HG02623 (cell line): ENCODE data around the gene LMNA.

ENCODE experiments used
- ATAC-seq: cut with Tn5 transposase; IDR thresholded peaks from one replicate; pipeline ENCODE4 v1.9.1; 2021; ENCODE audit warnings: moderate library complexity; ENCODE audit not compliant: unreplicated experiment

The LMNA gene

DNA sequence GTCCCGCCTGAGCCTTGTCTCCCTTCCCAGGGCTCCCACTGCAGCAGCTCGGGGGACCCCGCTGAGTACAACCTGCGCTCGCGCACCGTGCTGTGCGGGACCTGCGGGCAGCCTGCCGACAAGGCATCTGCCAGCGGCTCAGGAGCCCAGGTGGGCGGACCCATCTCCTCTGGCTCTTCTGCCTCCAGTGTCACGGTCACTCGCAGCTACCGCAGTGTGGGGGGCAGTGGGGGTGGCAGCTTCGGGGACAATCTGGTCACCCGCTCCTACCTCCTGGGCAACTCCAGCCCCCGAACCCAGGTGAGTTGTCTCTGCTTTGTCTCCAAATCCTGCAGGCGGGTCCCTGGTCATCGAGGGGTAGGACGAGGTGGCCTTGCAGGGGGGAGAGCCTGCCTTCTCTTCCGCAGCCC, 24.0 kb downstream of the LMNA start:
- no peak for ATAC-seq

DNA sequence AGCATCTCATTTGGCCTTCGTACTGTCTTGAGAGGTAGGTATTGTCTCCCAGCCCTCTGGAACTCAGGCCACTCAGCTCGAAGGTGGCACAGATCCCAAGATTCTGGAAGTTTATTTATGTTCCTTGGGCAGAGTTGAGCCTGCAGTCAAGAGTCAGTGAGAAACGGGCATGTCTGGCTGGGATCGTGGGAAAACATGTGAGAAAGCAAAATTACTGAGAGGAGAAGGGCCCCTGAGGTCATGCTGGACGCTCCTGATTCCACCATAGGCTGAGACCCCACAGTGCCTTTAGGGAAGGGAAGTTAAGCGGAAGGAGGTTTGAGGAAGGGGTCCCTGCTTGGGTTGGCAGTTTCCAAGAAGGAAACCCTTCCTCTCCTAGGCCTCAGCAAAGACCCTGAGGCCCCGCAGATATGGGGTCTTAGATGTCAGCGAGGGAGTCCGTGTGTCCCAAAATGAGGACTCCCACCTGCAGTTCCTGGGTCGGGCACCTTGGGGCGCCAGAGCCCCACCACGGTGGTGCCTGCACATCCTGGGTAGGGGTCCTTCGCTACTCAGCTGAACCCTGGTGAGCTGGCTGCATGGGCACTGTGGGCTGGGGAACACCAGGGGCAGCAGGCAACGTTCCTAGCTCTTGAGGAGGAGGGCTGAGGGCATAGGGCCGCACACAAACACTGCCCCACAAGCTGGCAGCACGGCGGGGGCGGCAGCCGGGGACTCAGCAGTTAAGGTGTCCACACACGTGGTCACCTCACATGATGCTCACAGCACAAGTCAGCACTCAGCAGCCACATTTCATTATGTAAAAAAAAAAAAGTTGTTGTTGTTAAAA, 26.6 kb downstream of the LMNA start:
- no peak for ATAC-seq

DNA sequence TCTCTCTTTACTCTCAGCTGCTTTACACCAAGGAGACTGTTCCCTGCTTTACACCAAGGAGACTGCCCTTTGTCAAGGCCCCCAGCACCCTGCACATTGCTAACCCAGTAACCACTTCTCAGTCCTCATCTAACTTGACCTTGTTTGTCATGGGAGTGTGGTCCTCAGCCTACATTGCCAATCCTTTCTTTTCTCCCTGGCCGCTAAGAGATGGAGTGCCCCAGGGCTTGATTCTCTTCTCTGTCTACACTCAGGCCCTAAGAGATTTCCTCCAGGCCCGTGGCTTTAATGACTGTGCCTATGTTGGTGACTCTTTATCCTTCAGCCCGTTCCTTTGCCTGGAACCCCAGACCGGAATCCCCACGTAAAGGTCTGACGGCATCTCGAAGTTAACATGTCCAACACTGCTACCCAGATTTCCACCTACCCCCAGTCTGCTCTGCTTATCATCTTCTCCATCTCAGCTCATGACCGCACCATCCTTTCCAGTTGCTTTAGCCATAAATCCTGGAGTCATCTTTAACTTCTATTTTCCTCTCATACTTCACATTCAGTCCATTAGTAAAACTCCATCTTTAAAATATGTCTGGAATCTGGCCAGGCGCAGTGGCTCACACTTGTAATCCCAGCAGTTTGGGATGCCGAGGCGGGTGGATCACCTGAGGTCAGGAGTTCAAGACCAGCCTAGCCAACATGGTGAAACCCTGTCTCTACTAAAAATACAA, 29.4 kb downstream of the LMNA start:
- ATAC-seq = no peak

DNA sequence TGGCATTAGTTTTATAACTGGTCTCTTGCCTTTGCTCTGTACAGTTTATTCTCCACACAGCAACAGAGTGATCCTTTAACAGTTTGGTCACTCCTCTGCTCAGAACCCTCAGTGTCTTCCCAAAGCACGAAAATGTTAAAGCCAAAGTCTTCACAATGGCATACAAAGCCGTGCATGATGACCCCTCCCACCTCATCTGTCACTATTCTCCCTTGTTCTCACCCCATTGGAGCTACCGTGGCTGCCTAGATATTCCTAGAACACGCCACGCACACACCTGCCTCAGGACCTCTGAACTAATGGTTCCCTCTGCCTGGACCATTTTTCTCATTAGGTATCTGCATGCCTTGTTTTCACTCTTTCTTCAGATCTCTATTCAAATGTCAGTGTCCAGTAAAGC, 30.2 kb downstream of the LMNA start:
- no peak for ATAC-seq

DNA sequence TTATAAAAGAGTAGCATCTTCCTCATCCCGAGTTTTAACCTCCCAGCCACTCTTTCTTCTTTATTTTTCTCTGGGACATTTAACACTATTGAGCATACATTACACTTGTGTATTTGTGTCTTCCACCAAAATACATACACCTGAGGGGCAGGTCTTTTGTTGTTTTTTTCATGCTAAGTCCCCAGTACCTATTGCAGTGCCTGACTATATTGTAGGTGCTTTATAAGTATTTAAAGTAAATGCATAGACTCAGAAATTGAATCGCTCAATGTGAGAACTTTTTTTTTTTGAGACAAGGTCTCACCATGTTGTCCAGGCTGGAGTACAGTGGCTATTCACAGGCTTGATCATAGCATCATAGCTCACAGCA, 31.1 kb downstream of the LMNA start:
- ATAC-seq = no peak

DNA sequence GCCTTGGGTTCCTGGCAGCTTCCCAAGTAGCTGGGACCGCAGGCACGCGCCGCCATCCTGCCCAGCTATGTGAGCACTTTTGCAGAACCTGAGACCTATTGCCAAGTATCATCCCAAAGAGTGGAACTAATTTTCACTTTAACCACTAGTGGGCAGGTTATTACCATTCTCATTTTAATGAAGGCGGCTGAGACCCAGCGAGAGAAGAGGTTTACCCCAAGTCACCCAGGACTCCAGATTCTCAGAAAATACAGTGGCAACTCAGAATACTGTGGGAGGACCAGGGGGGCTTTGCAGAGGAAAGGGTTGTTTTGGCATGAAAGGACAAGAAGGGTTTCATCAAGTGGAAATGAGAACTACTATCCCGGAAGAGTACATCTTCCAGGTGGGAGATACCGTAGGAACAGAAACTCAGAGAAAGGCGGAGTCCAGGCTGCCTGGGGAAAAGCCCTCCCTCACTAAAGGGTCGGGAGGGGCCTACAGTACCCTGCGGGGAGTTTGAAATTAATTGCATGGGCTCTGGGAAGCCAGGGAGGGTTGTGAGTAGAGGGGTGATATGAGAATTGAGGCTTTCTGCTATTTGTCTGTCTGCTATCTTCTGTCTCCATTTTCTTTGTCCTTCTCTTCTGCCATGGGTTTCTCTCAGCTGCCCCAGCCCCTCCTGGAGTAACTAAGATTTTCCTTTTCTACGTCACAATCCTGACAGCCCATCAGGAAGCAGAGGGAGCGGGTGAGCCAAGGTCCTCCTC, 31.7 kb downstream of the LMNA start:
- no peak for ATAC-seq

DNA sequence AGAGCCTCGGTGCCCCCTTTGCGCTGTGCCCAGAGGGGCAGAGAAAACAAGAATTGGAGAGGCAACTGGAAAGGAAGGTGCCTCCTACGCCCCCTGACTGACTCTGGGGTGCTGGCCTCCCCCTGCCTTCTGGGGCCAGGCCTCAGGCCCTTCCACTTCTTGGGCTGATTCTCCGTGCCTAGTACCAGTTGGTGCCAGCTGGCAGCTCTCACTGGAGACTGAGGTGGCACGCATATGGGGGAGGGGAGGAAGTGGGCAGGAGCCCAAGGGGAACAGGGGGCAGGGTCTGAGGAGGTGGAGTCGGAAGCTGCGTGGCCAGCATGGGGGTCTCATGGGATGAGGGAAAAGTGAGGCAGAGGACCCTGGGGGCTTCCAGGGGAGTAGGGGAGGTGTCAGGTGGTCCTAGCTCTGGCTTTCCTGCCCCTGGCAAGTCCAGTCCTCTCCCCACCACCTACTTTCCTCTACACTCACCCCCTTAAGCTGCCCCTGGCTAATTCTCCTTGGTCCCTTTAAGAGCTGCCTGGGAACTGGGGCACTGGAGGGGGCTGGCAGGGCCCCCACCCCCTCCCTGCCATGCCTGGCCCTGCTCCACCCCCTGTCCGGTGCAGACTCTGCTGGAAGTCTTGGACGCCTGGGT, 32.4 kb downstream of the LMNA start:
- no peak for ATAC-seq

DNA sequence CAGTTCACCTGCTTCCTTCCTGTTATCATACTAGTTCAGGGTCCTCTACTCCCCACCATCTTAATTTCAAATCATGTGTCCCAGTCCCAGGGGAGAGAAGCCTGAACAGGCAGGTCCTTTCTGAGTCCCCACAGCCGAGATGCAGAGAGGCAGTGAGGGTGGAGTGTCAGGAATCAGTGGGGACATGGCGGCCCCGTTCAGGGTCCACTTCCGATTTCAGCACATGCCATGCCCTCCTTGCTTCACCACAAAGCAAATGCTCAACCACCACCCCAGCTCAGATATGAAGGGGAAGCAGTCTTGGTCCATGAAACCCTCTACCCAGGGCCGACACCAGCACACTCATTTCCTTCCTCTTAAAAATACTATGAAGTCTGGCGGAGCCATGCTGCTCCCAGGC, 33.7 kb downstream of the LMNA start:
- no peak for ATAC-seq

DNA sequence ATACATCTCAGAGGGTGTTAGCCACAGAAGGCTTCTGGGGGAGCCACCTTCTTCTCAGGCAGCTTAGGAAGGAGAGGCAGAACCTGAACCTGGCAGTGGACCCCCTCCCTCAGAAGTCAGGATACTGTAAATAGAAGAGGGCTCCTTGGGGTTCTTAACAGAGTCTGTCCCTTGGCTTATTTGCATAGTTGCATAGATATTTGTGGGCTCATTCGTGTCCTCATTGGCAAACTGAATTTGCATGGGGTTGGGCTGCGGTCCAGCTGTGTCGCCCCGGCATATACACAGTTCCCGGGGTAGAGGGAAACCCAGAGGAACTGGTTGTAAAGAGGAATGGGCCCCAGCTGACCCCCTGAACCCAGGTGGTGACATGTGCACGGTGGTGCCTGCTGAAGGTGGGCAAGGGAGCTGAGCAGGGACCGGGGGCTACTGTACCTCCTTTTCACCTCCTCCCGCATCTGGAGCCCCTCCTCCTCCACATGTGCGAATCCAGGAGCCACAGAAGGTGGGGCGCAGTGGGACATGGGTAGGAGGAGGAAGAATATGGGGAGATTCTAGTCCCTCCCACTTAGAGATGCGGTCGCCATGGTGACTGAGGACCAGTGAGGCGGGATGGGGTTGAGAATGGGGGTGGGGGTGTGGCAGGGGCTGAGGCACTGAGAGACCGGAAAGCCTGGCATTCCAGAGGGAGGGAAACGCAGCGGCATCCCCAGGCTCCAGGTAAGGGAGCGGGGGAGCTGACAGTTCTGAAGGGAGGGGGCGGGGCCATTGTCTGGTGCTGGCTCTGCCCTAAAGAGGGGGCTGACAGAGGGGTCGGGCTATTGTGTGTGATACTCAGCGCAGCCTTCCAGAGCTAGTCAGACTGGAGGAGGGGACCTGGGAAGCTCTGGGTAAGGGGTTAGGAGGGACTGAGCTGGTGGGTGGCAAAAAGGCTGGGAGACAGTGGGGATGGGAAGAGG, 35.1 kb downstream of the LMNA start:
- ATAC-seq = peak; percentile 58

DNA sequence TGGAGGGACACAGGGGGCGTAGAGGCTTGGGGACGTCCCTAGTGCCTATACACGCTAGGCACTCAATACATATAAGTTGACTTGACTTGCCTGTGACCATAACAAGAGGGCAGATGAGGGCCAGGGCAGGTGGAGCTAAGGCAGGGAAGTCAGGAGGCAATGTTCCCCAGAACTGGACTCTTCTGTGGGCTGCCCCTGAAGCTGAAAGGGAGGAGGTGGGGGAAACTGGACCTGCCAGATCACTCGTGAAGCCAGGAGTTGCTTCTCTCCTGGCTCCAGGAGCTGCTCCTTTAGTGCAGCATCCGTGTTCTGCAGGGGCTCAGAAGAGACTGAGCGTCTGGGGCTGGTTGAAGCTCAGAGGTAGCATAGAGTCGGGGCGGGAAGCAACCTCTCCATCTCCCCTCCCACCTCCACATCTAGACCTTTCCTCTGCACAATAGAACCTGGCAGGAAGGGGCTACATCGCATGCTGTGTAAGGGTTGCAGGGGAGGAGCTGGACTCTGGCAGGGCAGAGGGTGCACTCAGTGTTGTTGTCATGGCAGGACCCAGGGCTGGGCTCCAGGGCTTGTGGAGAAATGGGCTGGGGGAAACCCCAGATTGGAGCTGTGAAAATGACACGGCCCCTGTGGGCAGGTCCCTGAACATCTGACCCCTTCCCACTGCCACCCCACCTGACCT, 36.0 kb downstream of the LMNA start:
- ATAC-seq = no peak

DNA sequence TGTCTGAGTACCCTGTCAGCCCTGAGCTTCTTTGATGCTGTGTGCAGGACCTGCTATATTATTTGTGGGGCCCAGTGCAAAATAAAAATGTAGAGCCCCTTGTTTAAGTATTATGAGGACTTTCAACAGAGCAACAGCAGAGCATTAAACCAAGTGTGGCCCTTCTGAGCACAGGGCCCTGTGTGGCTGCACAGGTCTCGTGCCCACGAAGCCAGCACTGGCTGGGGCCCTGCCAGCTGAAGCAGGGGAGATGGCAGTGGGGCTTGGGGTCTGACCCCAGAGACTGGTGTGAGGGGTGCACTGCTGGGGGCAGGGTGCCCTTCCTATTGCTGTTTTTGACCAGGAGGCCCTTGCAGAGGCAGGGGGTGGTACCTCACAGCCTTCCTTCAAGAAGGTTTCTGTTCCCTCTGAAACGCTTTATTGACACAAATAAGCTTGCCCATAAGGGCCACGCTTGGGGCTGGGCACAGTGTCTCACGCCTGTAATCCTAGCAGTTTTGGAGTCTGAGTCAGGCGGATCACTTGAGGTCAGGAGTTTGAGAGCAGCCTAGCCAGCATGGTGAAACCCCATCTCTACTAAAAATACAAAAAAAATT, 36.7 kb downstream of the LMNA start:
- no peak for ATAC-seq

DNA sequence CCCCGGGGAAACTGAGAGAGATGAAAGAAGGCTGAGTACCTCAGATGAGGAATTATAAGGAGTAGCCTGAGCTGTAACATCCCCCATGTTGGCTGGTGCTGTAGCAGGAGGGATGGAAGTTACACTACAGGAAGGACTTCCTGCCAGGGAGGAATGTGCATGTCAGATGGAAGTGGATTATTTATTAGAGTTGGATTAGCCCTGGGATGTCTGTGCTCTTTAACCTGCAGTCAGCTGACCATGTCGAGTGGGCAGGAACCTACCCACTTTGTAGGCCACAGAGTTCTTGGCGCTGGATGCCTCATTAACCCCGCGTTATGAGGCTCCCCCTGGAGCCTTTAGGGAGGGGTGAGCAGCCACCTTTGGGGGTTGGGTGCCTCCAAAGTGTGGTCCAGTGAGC, 38.1 kb downstream of the LMNA start:
- ATAC-seq = no peak

DNA sequence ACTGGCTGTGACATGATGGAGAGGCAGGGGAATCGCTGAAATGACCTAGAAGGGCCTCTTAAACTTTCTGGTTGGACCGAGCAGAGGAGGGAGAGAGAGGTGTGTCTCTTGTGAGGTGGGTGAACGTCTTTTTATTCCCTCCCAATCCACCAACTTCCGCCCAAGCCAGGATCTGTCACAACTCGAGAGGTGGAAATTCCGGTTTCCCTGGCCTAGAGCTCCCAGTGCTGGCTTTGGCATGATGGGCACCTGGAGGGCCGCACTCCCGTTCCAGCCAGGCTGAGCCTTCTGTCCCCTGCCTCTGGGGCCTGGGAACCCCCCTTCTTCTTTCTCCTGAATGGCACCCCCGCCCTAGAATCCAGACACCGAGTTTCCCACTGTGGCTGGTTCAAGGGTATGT, 38.9 kb downstream of the LMNA start, which contains the start of gene SEMA4A:
TSS of gene SEMA4A (plus strand) at position 224 of the 400 bp plus-strand sequence. CDS start 994 bp downstream, outside the sequence.
- ATAC-seq = no peak

DNA sequence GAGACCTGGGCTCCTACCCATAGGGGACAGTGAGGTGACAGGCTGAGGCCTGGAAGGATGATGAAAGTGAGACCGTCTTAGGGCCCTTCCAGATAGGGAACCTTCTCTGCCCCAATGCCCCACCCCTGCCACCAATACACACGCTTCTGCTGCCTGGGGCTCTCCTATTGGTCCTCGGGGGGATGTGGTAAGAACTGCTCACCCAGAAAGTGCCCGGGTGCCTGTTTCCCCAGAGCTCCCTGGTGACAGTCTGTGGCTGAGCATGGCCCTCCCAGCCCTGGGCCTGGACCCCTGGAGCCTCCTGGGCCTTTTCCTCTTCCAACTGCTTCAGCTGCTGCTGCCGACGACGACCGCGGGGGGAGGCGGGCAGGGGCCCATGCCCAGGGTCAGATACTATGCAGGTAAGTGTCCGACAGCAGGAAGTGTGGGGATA, 39.8 kb downstream of the LMNA start:
- ATAC-seq = peak; percentile 42

DNA sequence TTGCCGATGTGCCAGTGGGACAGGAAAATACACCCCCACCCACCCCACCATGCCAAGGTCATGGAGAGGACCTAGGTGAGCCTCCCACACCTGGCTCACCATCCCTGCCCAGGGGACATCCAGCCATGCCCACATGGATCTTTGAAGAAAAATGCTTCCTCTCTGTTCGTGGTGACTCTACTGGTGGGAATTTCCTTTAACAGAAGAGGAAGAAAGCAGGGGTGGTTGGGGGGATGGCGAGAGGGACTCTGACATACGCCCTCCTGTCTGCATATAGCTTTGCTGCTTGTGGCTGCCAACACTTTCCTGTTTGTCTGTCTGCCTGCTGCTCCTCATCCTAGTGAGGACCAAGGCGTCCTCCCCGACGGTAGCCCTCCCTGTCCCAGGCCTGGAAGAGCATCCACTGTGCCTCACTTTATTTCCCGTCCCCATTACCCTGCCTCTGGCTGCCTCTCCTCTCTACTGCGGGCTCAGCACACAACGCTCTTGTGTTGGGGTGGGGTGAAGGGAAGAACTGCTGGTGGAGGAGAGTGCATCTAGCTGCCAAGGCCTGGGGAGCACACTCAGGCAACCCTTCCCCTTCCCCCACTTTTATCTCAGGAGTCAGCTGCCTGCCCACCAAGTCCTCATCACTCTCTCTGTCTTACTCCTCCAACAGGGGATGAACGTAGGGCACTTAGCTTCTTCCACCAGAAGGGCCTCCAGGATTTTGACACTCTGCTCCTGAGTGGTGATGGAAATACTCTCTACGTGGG, 41.4 kb downstream of the LMNA start:
- no peak for ATAC-seq

DNA sequence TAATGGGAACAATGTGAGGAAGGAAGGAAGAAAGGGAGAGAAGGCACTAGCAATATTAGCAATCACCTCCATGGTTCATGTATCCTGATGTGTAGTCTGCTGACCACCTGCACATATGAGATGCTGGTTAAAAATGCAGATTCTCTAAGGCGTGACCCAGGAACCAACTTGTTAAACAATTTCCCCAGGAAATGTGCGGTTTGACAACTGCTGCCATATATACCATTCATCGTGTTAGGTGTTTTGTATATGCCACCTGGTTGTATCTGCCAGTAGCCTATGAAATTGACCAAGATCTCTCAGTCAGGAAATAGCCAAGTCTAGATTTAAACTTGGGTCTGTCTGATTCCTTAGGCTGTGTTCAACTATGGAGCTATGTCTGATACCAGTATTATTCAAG, 43.0 kb downstream of the LMNA start:
- no peak for ATAC-seq

DNA sequence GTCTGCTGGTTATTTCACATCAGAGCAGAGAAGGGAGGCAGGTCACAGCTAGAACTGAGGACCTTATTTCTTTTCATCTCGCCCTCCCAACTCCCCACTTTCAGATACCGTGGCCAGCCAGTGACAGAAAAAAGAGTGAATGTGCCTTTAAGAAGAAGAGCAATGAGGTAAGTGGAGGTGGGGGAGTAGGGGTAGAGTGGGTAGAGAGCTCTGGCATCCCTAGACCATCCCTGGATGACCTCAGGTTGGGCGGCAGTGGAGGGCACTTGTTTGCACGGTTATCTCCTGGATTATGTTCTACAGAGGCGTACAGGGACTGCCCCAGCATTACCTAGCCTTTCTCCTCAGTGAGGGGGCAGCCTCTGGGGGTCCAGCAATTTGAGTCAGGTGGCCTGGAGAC, 43.5 kb downstream of the LMNA start:
- ATAC-seq = no peak

DNA sequence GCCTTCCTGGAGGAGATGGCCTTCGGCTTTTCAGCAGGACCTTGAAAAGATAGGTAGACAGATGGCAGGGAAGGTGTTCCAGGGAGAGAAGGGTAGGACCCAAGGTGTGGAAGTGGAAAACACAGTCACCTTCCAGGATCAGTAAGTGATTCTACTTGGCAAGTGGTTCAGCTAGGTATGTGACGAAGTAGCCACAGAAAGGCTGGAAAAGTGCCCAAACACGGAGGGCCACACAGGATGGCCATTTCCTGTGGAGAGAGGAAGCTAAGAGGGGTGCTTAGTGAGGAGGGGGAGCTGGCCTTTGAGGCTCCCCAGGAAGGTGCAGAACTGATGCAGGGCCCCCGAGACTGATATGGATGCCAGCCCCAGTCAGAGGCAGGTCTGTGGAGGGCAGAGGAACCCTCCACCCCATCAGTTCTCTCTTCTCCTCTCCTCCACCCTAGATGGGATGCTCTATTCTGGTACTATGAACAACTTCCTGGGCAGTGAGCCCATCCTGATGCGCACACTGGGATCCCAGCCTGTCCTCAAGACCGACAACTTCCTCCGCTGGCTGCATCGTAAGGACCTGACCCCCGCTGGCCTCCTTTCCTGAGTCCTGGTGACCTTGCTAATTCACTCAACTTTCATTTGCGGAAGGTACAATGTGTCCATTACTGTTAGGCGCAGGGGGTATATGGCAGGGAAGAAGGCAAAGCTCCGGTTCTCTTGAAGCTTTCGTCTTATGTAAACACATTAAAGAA, 45.7 kb downstream of the LMNA start:
- no peak for ATAC-seq
